ENCODE data around the gene DIPK1C. TPM values are rescaled to one million over a fixed set of nuclear protein-coding genes. Genes with fewer than 3 reads are reported as not detected.

DIPK1C gene
- total and polyA plus RNA-seq, 10 donors, result 0.10 to 0.51 (median 0.29) TPM; not detected in 6

GRCh38 chr18:74412116-74412880 is 44.8 kb downstream of the DIPK1C start:
- 70 to 86% (median 85%) methylated on average over 19 to 21 of the region's 21 CpGs for WGBS, 5 donors

GRCh38 chr18:74411475-74411874 is 45.6 kb downstream of the DIPK1C start:
- WGBS, 5 donors, result 73 to 84% (median 79%) methylated on average over 9 of the region's 9 CpGs
- intact Hi-C loops (cut with DNase I; ENCODE audit: low total_unique reads), result no loop called here

More at GRCh38 chr18:74412116-74412880, 44.8 kb downstream of the DIPK1C start:
- intact Hi-C loops (cut with DNase I; ENCODE audit: low total_unique reads), result no loop called here
- Histone ChIP-seq H3K27me3 (replicated peaks in 1 of 7) (peaks cover 0 to 12% (median 0%) of the 10 kb centered on the region in 7 donors), H3K4me3 (no peak overlapping the region), H3K27ac (no peak overlapping the region), H3K9me3 (no peaks in the 10 kb centered on the region), H3K36me3 (no peaks in the 10 kb centered on the region), H3K4me1 (peaks cover 0 to 17% (median 12%) of the 10 kb centered on the region in 6 donors)
- TF ChIP-seq POLR2A (IDR thresholded peaks at IDR 0.05) (no peak), CTCF (IDR thresholded peaks at IDR 0.05 in 8 of 11, conservative IDR thresholded peaks at IDR 0.05 in 3 of 11) (no peak), POLR2AphosphoS5 (IDR thresholded peaks at IDR 0.05) (no peak)
- DNase-seq, result no peak

GRCh38 chr18:74410441-74410992 is 46.6 kb downstream of the DIPK1C start:
- no peak for DNase-seq
- TF ChIP-seq POLR2AphosphoS5 (IDR thresholded peaks at IDR 0.05) (no peak), POLR2A (IDR thresholded peaks at IDR 0.05) (no peak), CTCF (IDR thresholded peaks at IDR 0.05 in 8 of 11, conservative IDR thresholded peaks at IDR 0.05 in 3 of 11) (no peak)
- Histone ChIP-seq H3K27me3 (replicated peaks in 1 of 7) (peaks cover 0 to 9% (median 0%) of the 10 kb centered on the region in 7 donors), H3K4me3 (no peak overlapping the region), H3K27ac (no peak overlapping the region), H3K9me3 (no peaks in the 10 kb centered on the region), H3K36me3 (no peaks in the 10 kb centered on the region), H3K4me1 (peaks cover 0 to 19% (median 12%) of the 10 kb centered on the region in 6 donors)
- intact Hi-C loops (cut with DNase I; ENCODE audit: low total_unique reads), result no loop called here
- 64 to 71% (median 68%) methylated on average over 8 of the region's 8 CpGs for WGBS, 5 donors

More at GRCh38 chr18:74411475-74411874, 45.6 kb downstream of the DIPK1C start:
- peaks cover 0 to 19% (median 12%) of the 10 kb centered on the region in 6 donors for H3K4me1 ChIP-seq
- no peak for DNase-seq
- no peaks in the 10 kb centered on the region for H3K36me3 ChIP-seq
- TF ChIP-seq CTCF (IDR thresholded peaks at IDR 0.05 in 8 of 11, conservative IDR thresholded peaks at IDR 0.05 in 3 of 11) (no peak), POLR2A (IDR thresholded peaks at IDR 0.05) (no peak)
- H3K9me3 ChIP-seq, result no peaks in the 10 kb centered on the region
- H3K27me3 ChIP-seq (replicated peaks in 1 of 7), result peaks cover 0 to 12% (median 0%) of the 10 kb centered on the region in 7 donors
- H3K27ac ChIP-seq, result no peak overlapping the region
- H3K4me3 ChIP-seq, result no peak overlapping the region

GRCh38 chr18:74407888-74408287 is 49.2 kb downstream of the DIPK1C start:
- H3K36me3 ChIP-seq, result no peaks in the 10 kb centered on the region
- no peak for TF ChIP-seq POLR2AphosphoS5 (IDR thresholded peaks at IDR 0.05)
- TF ChIP-seq POLR2A (IDR thresholded peaks at IDR 0.05), result no peak
- no peak for TF ChIP-seq CTCF (IDR thresholded peaks at IDR 0.05 in 8 of 11, conservative IDR thresholded peaks at IDR 0.05 in 3 of 11)
- WGBS, 5 donors, result 4 to 11% (median 8%) methylated on average over 2 of the region's 2 CpGs
- intact Hi-C loops (cut with DNase I; ENCODE audit: low total_unique reads), result no loop called here
- no peak overlapping the region for H3K4me3 ChIP-seq
- H3K27me3 ChIP-seq (replicated peaks in 1 of 7), result peaks cover 0 to 9% (median 0%) of the 10 kb centered on the region in 7 donors
- DNase-seq, result no peak
- H3K9me3 ChIP-seq, result no peaks in the 10 kb centered on the region
- peak overlapping the region in 7 of 8 donors; percentile 10 to 52 (median 39) for H3K27ac ChIP-seq
- H3K4me1 ChIP-seq, result peaks cover 0 to 19% (median 12%) of the 10 kb centered on the region in 6 donors

All from spleen (tissue), 11 donors.